NCI-H774 (cell line): ENCODE data around the gene FTSJ3.

ENCODE experiments used
- DNase-seq: peaks from one replicate; lab custom pipeline; 2025; lab: John Stamatoyannopoulos, UW

FTSJ3 gene

GRCh38 chr17:63786971-63787711, 40.3 kb downstream of the FTSJ3 start:
- no peak for DNase-seq

- no peak for DNase-seq
Observed at GRCh38 chr17:63786117-63786516, 41.3 kb downstream of the FTSJ3 start.

GRCh38 chr17:63785556-63785955, 41.9 kb downstream of the FTSJ3 start:
- no peak for DNase-seq

- DNase-seq, result no peak
Observed at GRCh38 chr17:63783522-63783921, 43.9 kb downstream of the FTSJ3 start.

GRCh38 chr17:63780928-63781327, 46.5 kb downstream of the FTSJ3 start:
- no peak for DNase-seq

- DNase-seq, result no peak
Observed at GRCh38 chr17:63780507-63780906, 47.0 kb downstream of the FTSJ3 start.

- DNase-seq, result no peak
Observed at GRCh38 chr17:63775420-63775819, 52.0 kb downstream of the FTSJ3 start.

- DNase-seq, result no peak
Observed at GRCh38 chr17:63774969-63775265, 52.5 kb downstream of the FTSJ3 start.

- DNase-seq, result peak; percentile 59
Observed at GRCh38 chr17:63774141-63774968, 53.1 kb downstream of the FTSJ3 start, which contains the start of gene DDX42. DDX42 (plus strand) TSS chr17:63774170; CDS start chr17:63787050, 12,880 bp downstream.

GRCh38 chr17:63773272-63774140, 54.0 kb downstream of the FTSJ3 start, which contains the start of gene CCDC47:
CCDC47 (minus strand) TSS chr17:63773597; CDS start chr17:63766175, 7,422 bp downstream.
- DNase-seq, result peak; percentile 100

- no peak for DNase-seq
Observed at GRCh38 chr17:63772801-63773271, 54.6 kb downstream of the FTSJ3 start.
